NB4 (cell line): Measurements from ENCODE around the gene GABARAP.

Source experiments
- MYC ChIP-seq: IDR thresholded peaks from 2 replicates; pipeline ENCODE4 v1.6.1; 2011; ENCODE audit warnings: low read depth, low read length
- POLR2A ChIP-seq: IDR thresholded peaks from 2 replicates; pipeline ENCODE4 v1.6.1; 2011; ENCODE audit warnings: mild to moderate bottlenecking; ENCODE audit not compliant: insufficient read length; ENCODE audit errors: extremely low read depth
- TF ChIP-seq, protein P1 (sequence below): IDR thresholded peaks from one replicate; pipeline ENCODE4 v1.5.1; 2012; ENCODE audit warnings: low read depth, low read length
- TF ChIP-seq, protein P2 (sequence below): IDR thresholded peaks from 2 replicates; pipeline ENCODE4 v1.6.1; 2011; ENCODE audit warnings: low read depth, low read length

- TF ChIP-seq, protein P1, sequence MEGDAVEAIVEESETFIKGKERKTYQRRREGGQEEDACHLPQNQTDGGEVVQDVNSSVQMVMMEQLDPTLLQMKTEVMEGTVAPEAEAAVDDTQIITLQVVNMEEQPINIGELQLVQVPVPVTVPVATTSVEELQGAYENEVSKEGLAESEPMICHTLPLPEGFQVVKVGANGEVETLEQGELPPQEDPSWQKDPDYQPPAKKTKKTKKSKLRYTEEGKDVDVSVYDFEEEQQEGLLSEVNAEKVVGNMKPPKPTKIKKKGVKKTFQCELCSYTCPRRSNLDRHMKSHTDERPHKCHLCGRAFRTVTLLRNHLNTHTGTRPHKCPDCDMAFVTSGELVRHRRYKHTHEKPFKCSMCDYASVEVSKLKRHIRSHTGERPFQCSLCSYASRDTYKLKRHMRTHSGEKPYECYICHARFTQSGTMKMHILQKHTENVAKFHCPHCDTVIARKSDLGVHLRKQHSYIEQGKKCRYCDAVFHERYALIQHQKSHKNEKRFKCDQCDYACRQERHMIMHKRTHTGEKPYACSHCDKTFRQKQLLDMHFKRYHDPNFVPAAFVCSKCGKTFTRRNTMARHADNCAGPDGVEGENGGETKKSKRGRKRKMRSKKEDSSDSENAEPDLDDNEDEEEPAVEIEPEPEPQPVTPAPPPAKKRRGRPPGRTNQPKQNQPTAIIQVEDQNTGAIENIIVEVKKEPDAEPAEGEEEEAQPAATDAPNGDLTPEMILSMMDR, result no peak
- no peak for TF ChIP-seq POLR2A
- TF ChIP-seq, protein P2, sequence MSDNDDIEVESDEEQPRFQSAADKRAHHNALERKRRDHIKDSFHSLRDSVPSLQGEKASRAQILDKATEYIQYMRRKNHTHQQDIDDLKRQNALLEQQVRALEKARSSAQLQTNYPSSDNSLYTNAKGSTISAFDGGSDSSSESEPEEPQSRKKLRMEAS, result no peak
- no peak for TF ChIP-seq MYC
Measured at GRCh38 chr17:7250695-7251627, 8.7 kb upstream of the GABARAP start.
